ENCODE measurements around the gene RAB27B.

GRCh38 chr18:54829856-54830255 is 1.6 kb downstream of the RAB27B start:
- TF ChIP-seq POLR2AphosphoS5 (IDR thresholded peaks at IDR 0.05) (no peak), CTCF (IDR thresholded peaks at IDR 0.05) (no peak)
